ENCODE data around the gene RPAP2.

GRCh38 chr1:92362970-92363369 lies 64.1 kb downstream of the RPAP2 start:
- TF ChIP-seq POLR2A (IDR thresholded peaks at IDR 0.05; ENCODE audit: low read depth, low read length) = no peak
- TF ChIP-seq TAF1 (IDR thresholded peaks at IDR 0.05; ENCODE audit: low read depth, low read length) = no peak
- TF ChIP-seq POLR2AphosphoS5 (IDR thresholded peaks at IDR 0.05; ENCODE audit: low read depth, low read length) = no peak
- no peak for TF ChIP-seq SPI1 (IDR thresholded peaks at IDR 0.05; ENCODE audit: low read depth, low read length)
- no peak for TF ChIP-seq POU2F2 (IDR thresholded peaks at IDR 0.05; ENCODE audit: low read depth, low read length)
- TF ChIP-seq PAX5 (IDR thresholded peaks at IDR 0.05; ENCODE audit: insufficient read depth, low read length, severe bottlenecking) = no peak

All from GM12891 (cell line).